Keratinocyte (primary cell): ENCODE results near the gene CLEC17A. TPM values are rescaled to one million over a fixed set of nuclear protein-coding genes. Genes with fewer than 3 reads are reported as not detected.
"Not testable (repeated sequence)": the region's sequence is repeated elsewhere in the genome, so short reads cannot be mapped to it uniquely, and the experiment has no call there.

Source experiments
- DNase-seq: peaks from one replicate; pipeline ENCODE4 v3.0.0-alpha.2; 2011; ENCODE audit warnings: low read depth, missing footprints, low spot score
- FAIRE-seq: peaks from 2 replicates; lab custom pipeline; 2011; peaks lifted over from hg19 to GRCh38; lab: Jason Lieb, UNC
- H2AFZ ChIP-seq: 2 replicates; pipeline ENCODE4 v1.6.0; 2012; ENCODE audit warnings: low read length, control low read depth, inconsistent platforms; ENCODE audit not compliant: control insufficient read depth
- H3K27ac ChIP-seq: 2 replicates; pipeline ENCODE4 v1.5.1; 2011; ENCODE audit warnings: low read length; ENCODE audit not compliant: control insufficient read depth, insufficient read depth
- H3K27me3 ChIP-seq: 3 replicates; pipeline ENCODE4 v1.6.0; 2011; ENCODE audit warnings: low read length; ENCODE audit not compliant: control insufficient read depth, insufficient read depth; ENCODE audit errors: extremely low read depth
- H3K36me3 ChIP-seq, 2 experiments: 2 replicates in 1 of 2; 3 replicates in 1 of 2; pipeline ENCODE4 v1.5.1; 2011; ENCODE audit warnings: low read length in 2 of 2, mild to moderate bottlenecking in 1 of 2; ENCODE audit not compliant: control insufficient read depth in 2 of 2, insufficient read depth in 2 of 2; ENCODE audit errors: extremely low read depth in 1 of 2
- H3K4me1 ChIP-seq: 3 replicates; pipeline ENCODE4 v1.5.1; 2011; ENCODE audit warnings: low read length; ENCODE audit not compliant: control insufficient read depth, insufficient read depth; ENCODE audit errors: extremely low read depth
- H3K4me2 ChIP-seq: 3 replicates; pipeline ENCODE4 v1.6.0; 2011; ENCODE audit warnings: low read depth, low read length; ENCODE audit not compliant: control insufficient read depth, insufficient read depth; ENCODE audit errors: extremely low read depth
- H3K4me3 ChIP-seq, 3 experiments: fragments of 200-600 bp in 1 of 3; sonication (generic) in 1 of 3; 2 replicates in 2 of 3; 3 replicates in 1 of 3; pipeline ENCODE4 v1.5.1; 2011 to 2016; ENCODE audit warnings: low read length in 3 of 3, mild to moderate bottlenecking in 3 of 3, control low read depth in 2 of 3, inconsistent platforms in 1 of 3, low read depth in 1 of 3, mixed read lengths in 1 of 3, mixed run types in 1 of 3, moderate library complexity in 1 of 3; ENCODE audit not compliant: control insufficient read depth in 2 of 3, insufficient read depth in 2 of 3; ENCODE audit errors: extremely low read depth in 1 of 3
- H3K79me2 ChIP-seq: 2 replicates; pipeline ENCODE4 v1.6.0; 2012; ENCODE audit warnings: low read length; ENCODE audit not compliant: control insufficient read depth, insufficient read depth
- H3K9ac ChIP-seq: 3 replicates; pipeline ENCODE4 v1.6.0; 2011; ENCODE audit warnings: low read length; ENCODE audit not compliant: control insufficient read depth, insufficient read depth; ENCODE audit errors: extremely low read depth
- H3K9me1 ChIP-seq: 3 replicates; pipeline ENCODE4 v1.6.0; 2011; ENCODE audit warnings: low read length; ENCODE audit not compliant: control insufficient read depth, insufficient read depth; ENCODE audit errors: extremely low read depth
- H3K9me3 ChIP-seq: 2 replicates; pipeline ENCODE4 v1.5.1; 2012; ENCODE audit warnings: low read depth, low read length; ENCODE audit not compliant: control insufficient read depth
- H4K20me1 ChIP-seq: 3 replicates; pipeline ENCODE4 v1.6.0; 2011; ENCODE audit warnings: low read length; ENCODE audit not compliant: control insufficient read depth, insufficient read depth; ENCODE audit errors: extremely low read depth
- CTCF ChIP-seq, 3 experiments: IDR thresholded peaks in 1 of 3; conservative IDR thresholded peaks in 1 of 3; optimal IDR thresholded peaks in 1 of 3; 2 replicates in 2 of 3; 3 replicates in 1 of 3; pipeline versions ENCODE3 to v1.5.1; 2011; ENCODE audit warnings: low read length in 3 of 3, mild to moderate bottlenecking in 3 of 3, moderate library complexity in 2 of 3, control low read depth in 1 of 3, inconsistent platforms in 1 of 3; ENCODE audit not compliant: insufficient read depth in 2 of 3; ENCODE audit errors: extremely low read depth in 1 of 3
- EZH2 ChIP-seq: IDR thresholded peaks from one replicate; pipeline ENCODE4 v1.6.1; 2012; ENCODE audit warnings: inconsistent platforms, mild to moderate bottlenecking, low read length, moderate library complexity
- dilution Hi-C: fragments of 300-500 bp; cut with MboI; formaldehyde crosslinking; loops from one replicate; pipeline ENCODE4 v1.7.0; 2020; ENCODE audit warnings: low sequenced_read_pairs; ENCODE audit not compliant: extremely low pct_ligation_motif_present
- polyA plus RNA-seq, 5 experiments: library from polyadenylated mRNA; depleted of rRNA in 3 of 5; stranded (reverse) in 3 of 5; stranded (forward) in 1 of 5; unstranded in 1 of 5; fragments of >200 nt; gene quantifications; 1 replicate in 1 of 5; 2 replicates in 3 of 5; 3 replicates in 1 of 5; pipeline versions ENCODE4 v1.2.1 to v1.2.3, GENCODE V29; 2011 to 2012; ENCODE audit warnings: missing spikeins in 2 of 5, low read depth in 1 of 5, low replicate concordance in 1 of 5

The CLEC17A gene
- polyA plus RNA-seq, 1 donor (not counting 4 experiments of a cell fraction or from before 2014, with no cell fraction given), result not detected

- no peak overlapping the region for H3K4me2 ChIP-seq
- no peak overlapping the region for H2AFZ ChIP-seq
- H3K79me2 ChIP-seq, result no peaks in the 10 kb centered on the region
- DNase-seq, result no peak
- dilution Hi-C loops, result no loop called here
- H3K4me1 ChIP-seq, result no peaks in the 10 kb centered on the region
- no peaks in the 10 kb centered on the region for H3K27me3 ChIP-seq
- no peak for FAIRE-seq
- TF ChIP-seq EZH2 (no peak), CTCF (optimal IDR thresholded peaks at IDR 0.05 in 1 of 3, IDR thresholded peaks at IDR 0.05 in 1 of 3, conservative IDR thresholded peaks at IDR 0.05 in 1 of 3; ENCODE audit: extremely low read depth in 1 of 3, insufficient read depth in 2 of 3, low read length in 3 of 3) (no peak)
- H3K9me1 ChIP-seq, result no peaks in the 10 kb centered on the region
- H3K36me3 ChIP-seq, result no peaks in the 10 kb centered on the region
- no peak overlapping the region for H3K9ac ChIP-seq
- no peak overlapping the region for H3K4me3 ChIP-seq
- no peak overlapping the region for H3K27ac ChIP-seq
- H3K9me3 ChIP-seq, result no peaks in the 10 kb centered on the region
- H4K20me1 ChIP-seq, result no peaks in the 10 kb centered on the region
Measured at GRCh38 chr19:14580623-14581237, 2.2 kb upstream of the CLEC17A start.

GRCh38 chr19:14584372-14584771 is 1.5 kb downstream of the CLEC17A start:
- dilution Hi-C loops, H3K9ac ChIP-seq, H4K20me1 ChIP-seq, H3K4me3 ChIP-seq, FAIRE-seq, H3K27ac ChIP-seq, H3K79me2 ChIP-seq, H3K36me3 ChIP-seq, H3K27me3 ChIP-seq, H2AFZ ChIP-seq, H3K9me3 ChIP-seq, H3K4me1 ChIP-seq, H3K9me1 ChIP-seq, H3K4me2 ChIP-seq, DNase-seq: not testable (repeated sequence)

GRCh38 chr19:14585187-14585586 is 2.3 kb downstream of the CLEC17A start:
- H3K27ac ChIP-seq, H3K36me3 ChIP-seq, H4K20me1 ChIP-seq, H3K27me3 ChIP-seq, H2AFZ ChIP-seq, H3K9me3 ChIP-seq, H3K4me3 ChIP-seq, H3K9me1 ChIP-seq, H3K79me2 ChIP-seq, H3K4me2 ChIP-seq, FAIRE-seq, H3K9ac ChIP-seq, H3K4me1 ChIP-seq, dilution Hi-C loops, DNase-seq: not testable (repeated sequence)

- H3K27me3 ChIP-seq, H3K4me1 ChIP-seq, H2AFZ ChIP-seq, H3K27ac ChIP-seq, H3K9ac ChIP-seq, dilution Hi-C loops, H4K20me1 ChIP-seq, H3K9me1 ChIP-seq, DNase-seq, H3K4me2 ChIP-seq, H3K4me3 ChIP-seq, H3K79me2 ChIP-seq, FAIRE-seq, H3K9me3 ChIP-seq, H3K36me3 ChIP-seq: not testable (repeated sequence)
Measured at GRCh38 chr19:14589433-14589832, 6.5 kb downstream of the CLEC17A start.
